Measurements from ENCODE around the gene PXK. TPM values are rescaled to one million over a fixed set of nuclear protein-coding genes. Genes with fewer than 3 reads are reported as not detected.
"Not testable (repeated sequence)": the region's sequence is repeated elsewhere in the genome, so short reads cannot be mapped to it uniquely, and the experiment has no call there.

PXK gene
- total RNA-seq, result 10 to 100 TPM; 22.2 to 23.6 TPM

DNA sequence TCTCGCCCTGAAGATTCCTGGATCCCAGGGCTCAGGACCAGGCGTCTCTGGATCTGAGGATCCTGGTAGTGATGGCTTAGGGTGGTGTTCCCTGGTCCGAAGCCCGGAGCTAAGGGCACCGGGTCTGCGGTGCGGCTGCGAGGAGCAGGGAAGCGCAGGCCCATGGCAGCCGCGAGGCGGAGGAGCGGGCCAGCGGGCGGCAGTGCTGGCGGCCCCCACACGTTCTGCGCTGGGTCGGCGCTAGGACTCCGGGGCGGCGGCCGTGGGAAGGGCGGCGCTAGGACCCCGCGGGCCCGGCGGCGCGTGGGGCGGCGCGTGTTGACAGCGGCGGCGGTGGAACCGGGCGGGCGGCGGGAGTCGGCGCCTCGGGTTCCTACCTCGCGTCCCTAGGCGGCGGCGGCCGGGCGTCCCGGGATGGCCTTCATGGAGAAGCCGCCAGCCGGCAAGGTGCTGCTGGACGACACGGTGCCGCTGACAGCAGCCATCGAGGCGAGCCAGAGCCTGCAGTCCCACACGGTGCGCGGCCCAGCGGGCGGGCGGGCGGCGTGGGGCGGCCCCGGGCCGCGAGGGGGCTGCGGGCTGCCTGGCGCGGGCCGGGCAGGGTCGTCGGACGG, at the start of gene PXK:
Gene PXK (plus strand): TSS at position 318 of the 614 bp plus-strand sequence. CDS start 97 bp downstream, at position 415.
- Mint-ChIP-seq H3K36me3 (ENCODE audit: low read depth) (peaks cover 9% of the 10 kb centered on the region), H3K4me1 (ENCODE audit: low read depth) (peaks cover 28% of the 10 kb centered on the region), H3K27ac (peak within 1 kb of the TSS; percentile 91), H3K27me3 (no peaks in the 10 kb centered on the region), H3K9me3 (no peaks in the 10 kb centered on the region), H3K4me3 (peak within 1 kb of the TSS; percentile 92)
- CTCF ChIA-PET, result interaction anchor here (0.7 to 7.2 kb wide), 5 partner anchors 15 to 83 kb away, joined by 3 to 44 read pairs (median 5); partner anchors contain the start of genes HTD2 and RPP14
- TF ChIP-seq, protein P1, sequence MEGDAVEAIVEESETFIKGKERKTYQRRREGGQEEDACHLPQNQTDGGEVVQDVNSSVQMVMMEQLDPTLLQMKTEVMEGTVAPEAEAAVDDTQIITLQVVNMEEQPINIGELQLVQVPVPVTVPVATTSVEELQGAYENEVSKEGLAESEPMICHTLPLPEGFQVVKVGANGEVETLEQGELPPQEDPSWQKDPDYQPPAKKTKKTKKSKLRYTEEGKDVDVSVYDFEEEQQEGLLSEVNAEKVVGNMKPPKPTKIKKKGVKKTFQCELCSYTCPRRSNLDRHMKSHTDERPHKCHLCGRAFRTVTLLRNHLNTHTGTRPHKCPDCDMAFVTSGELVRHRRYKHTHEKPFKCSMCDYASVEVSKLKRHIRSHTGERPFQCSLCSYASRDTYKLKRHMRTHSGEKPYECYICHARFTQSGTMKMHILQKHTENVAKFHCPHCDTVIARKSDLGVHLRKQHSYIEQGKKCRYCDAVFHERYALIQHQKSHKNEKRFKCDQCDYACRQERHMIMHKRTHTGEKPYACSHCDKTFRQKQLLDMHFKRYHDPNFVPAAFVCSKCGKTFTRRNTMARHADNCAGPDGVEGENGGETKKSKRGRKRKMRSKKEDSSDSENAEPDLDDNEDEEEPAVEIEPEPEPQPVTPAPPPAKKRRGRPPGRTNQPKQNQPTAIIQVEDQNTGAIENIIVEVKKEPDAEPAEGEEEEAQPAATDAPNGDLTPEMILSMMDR (IDR thresholded peaks at IDR 0.05), result no peak
- intact Hi-C loops (cut with micrococcal nuclease), result no loop called here
- peak; percentile 81 for DNase-seq
- ATAC-seq, result peak; percentile 89
- POLR2A ChIA-PET, result interaction anchor here (0.6 to 4.0 kb wide), 8 partner anchors 8 to 156 kb away, joined by 3 to 16 read pairs (median 3); partner anchors contain the start of genes HTD2 and RPP14

DNA sequence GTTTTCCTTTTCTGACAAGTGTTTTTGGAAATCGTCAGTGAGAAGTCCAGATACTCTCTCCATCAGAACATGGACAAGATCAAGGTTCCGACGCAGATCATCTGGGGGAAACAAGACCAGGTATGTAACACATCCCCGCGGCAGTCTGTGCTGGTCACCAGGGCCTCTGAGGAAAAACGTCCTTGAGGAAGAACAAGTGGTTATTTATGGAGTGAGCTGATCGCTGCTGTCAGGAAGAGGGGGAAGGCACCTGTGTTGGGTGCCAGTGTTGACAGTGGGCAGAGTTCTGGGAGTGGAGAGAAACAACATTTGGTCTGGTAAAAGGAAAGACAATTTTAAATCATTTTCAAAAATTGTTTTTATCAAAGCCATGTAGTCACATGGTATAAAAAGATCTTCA, 47.4 kb upstream of the PXK start:
- intact Hi-C loops (cut with micrococcal nuclease), result no loop called here
- Mint-ChIP-seq H3K27me3 (no peaks in the 10 kb centered on the region), H3K4me1 (ENCODE audit: low read depth) (no peaks in the 10 kb centered on the region), H3K36me3 (ENCODE audit: low read depth) (peaks cover 5% of the 10 kb centered on the region), H3K9me3 (no peaks in the 10 kb centered on the region), H3K4me3 (no peak overlapping the region), H3K27ac (no peak overlapping the region)
- TF ChIP-seq, protein P1 (IDR thresholded peaks at IDR 0.05), result no peak
- ATAC-seq, result no peak
- CTCF ChIA-PET, result no interaction called here
- POLR2A ChIA-PET, result no interaction called here
- no peak for DNase-seq

DNA sequence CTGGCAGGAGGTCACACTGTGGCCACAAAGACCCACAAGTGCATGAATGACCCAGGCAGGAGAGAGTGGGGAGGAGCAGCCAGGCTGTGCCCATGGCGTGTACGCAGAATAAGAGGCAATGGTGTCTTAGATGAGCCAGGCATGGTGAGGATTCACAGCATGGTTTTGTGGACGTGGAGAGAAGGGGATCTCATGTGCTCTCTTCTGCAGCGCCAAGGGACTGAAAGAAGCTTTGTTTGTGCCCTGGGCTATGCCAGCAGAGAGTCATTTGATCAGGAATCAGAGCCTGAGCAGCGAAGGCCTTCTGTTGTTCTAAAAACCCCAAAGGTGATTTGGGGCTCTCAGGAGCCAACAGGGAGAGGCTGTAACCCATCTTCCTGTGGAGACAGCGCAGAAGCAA, 45.3 kb upstream of the PXK start:
- H3K4me3 Mint-ChIP-seq, result no peak overlapping the region
- no peaks in the 10 kb centered on the region for H3K9me3 Mint-ChIP-seq
- DNase-seq, result no peak
- no peaks in the 10 kb centered on the region for H3K4me1 Mint-ChIP-seq (ENCODE audit: low read depth)
- TF ChIP-seq, protein P1 (IDR thresholded peaks at IDR 0.05), result no peak
- intact Hi-C loops (cut with micrococcal nuclease), result no loop called here
- peaks cover 5% of the 10 kb centered on the region for H3K36me3 Mint-ChIP-seq (ENCODE audit: low read depth)
- ChIA-PET CTCF (no interaction called here), POLR2A (interaction anchor here (0.6 kb wide), 1 partner anchor 317 kb away, joined by 3 read pairs; no protein-coding TSS in a partner anchor)
- no peak overlapping the region for H3K27ac Mint-ChIP-seq
- no peak for ATAC-seq
- H3K27me3 Mint-ChIP-seq, result no peaks in the 10 kb centered on the region

DNA sequence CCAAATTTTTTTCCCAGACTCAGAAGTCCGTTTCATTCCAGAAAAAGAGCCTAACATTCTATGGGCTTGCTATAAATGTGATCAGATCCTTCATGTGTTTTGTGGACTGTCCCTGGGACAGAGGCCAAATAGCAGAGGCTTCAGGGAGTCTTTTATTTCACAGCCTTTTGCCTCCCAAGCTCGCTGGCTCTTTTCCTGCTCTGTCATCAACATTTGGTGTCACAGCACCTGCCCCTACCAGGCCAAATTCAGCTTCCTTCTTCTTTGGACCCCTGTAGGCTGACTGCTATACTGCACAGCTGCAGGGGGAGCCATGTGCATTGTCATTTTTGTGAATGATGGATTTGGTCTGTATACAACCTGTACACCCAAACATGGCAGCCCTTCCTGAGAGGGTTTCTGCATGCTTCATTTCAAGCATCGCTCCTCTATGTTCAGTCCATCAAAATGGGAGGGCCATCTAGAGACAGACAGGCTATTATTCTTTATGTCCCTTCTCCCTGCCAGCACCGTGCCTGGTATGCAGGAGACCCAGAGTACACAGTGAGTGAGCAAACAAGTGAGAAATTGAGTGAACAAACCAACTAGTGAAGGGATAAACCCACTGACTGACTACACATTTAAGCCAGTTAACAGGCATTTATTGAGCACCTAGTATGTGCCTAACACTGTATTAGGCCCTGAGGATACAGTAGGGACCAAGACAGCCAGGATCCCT, 44.5 kb upstream of the PXK start:
- Mint-ChIP-seq H3K4me3 (no peak overlapping the region), H3K27ac (no peak overlapping the region), H3K27me3 (no peaks in the 10 kb centered on the region), H3K36me3 (ENCODE audit: low read depth) (peaks cover 5% of the 10 kb centered on the region), H3K9me3 (no peaks in the 10 kb centered on the region), H3K4me1 (ENCODE audit: low read depth) (no peaks in the 10 kb centered on the region)
- ChIA-PET CTCF (interaction anchor here (0.8 kb wide), 1 partner anchor 21 kb away, joined by 3 read pairs; no protein-coding TSS in a partner anchor), POLR2A (no interaction called here)
- TF ChIP-seq, protein P1 (IDR thresholded peaks at IDR 0.05), result no peak
- intact Hi-C loops (cut with micrococcal nuclease), result no loop called here
- ATAC-seq (peak; percentile 45), DNase-seq (no peak)

- H3K36me3 Mint-ChIP-seq (ENCODE audit: low read depth); H3K27ac Mint-ChIP-seq; H3K27me3 Mint-ChIP-seq; H3K9me3 Mint-ChIP-seq; intact Hi-C loops (cut with micrococcal nuclease); H3K4me1 Mint-ChIP-seq (ENCODE audit: low read depth); ATAC-seq; POLR2A ChIA-PET; H3K4me3 Mint-ChIP-seq; DNase-seq: not testable (repeated sequence)
- CTCF ChIA-PET, result interaction anchor here (0.8 kb wide), 1 partner anchor 22 kb away, joined by 3 read pairs; no protein-coding TSS in a partner anchor
Observed at GRCh38 chr3:58288964-58289613, 43.6 kb upstream of the PXK start.

DNA sequence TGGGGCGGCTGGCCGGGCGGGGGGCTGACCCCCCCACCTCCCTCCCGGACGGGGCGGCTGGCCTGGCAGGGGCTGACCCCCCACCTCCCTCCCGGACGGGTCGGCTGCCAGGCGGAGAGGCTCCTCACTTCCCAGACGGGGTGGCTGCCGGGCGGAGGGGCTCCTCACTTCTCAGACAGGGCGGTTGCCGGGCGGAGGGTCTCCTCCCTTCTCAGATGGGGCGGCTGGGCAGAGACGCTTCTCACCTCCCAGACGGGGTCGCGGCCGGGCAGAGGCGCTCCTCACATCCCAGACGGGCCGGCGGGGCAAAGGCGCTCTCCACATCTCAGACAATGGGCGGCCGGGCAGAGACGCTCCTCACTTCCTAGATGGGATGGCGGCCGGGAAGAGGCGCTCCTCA, 42.2 kb upstream of the PXK start:
- H3K4me3 Mint-ChIP-seq; H3K9me3 Mint-ChIP-seq; H3K36me3 Mint-ChIP-seq (ENCODE audit: low read depth); CTCF ChIA-PET; H3K4me1 Mint-ChIP-seq (ENCODE audit: low read depth); intact Hi-C loops (cut with micrococcal nuclease); DNase-seq; ATAC-seq; H3K27me3 Mint-ChIP-seq; H3K27ac Mint-ChIP-seq; POLR2A ChIA-PET: not testable (repeated sequence)

All from activated CD8-positive, alpha-beta T cell treated with anti-CD3 and anti-CD28 coated beads for 36 hours (primary cell).